Muscle of back (tissue), 11 donors: ENCODE data around the gene CHD2. TPM values are rescaled to one million over a fixed set of nuclear protein-coding genes. Genes with fewer than 3 reads are reported as not detected.
"Not testable (repeated sequence)": the region's sequence is repeated elsewhere in the genome, so short reads cannot be mapped to it uniquely, and the experiment has no call there.

ENCODE experiments used
- DNase-seq, 3 donors: peaks; one replicate each; pipeline versions ENCODE4 v3.0.0 to v3.0.0-alpha.2; 2013
- polyA plus RNA-seq, 10 donors: library from polyadenylated mRNA; unstranded; fragments of 120-200 nt; gene quantifications; one replicate each; pipeline ENCODE4 v1.2.1, GENCODE V29; 2013; ENCODE audit not compliant: insufficient read length in 10 of 10

CHD2 gene
- polyA plus RNA-seq, 10 donors: 46.2 to 78.9 (median 61.4) TPM

DNA sequence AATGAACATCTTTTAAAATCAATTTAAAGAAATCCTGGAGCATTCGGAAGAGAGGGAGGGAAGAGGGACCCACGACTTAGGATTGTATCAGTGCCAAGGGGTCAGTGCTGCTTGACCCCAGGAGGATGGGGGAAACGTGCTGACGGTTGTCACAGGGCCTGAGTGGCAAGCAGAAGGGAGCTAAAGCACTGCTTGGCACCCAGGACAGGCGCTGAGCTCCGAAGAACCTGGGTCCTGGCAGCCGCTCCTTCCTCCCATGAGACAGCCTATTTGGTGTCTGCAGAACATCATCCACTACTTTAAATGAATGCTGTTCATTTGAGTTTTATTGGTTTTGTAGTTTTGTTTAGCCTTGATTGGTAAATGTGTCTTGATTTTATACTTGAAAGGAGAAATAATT is 134.4 kb downstream of the CHD2 start:
- no peak for DNase-seq

DNA sequence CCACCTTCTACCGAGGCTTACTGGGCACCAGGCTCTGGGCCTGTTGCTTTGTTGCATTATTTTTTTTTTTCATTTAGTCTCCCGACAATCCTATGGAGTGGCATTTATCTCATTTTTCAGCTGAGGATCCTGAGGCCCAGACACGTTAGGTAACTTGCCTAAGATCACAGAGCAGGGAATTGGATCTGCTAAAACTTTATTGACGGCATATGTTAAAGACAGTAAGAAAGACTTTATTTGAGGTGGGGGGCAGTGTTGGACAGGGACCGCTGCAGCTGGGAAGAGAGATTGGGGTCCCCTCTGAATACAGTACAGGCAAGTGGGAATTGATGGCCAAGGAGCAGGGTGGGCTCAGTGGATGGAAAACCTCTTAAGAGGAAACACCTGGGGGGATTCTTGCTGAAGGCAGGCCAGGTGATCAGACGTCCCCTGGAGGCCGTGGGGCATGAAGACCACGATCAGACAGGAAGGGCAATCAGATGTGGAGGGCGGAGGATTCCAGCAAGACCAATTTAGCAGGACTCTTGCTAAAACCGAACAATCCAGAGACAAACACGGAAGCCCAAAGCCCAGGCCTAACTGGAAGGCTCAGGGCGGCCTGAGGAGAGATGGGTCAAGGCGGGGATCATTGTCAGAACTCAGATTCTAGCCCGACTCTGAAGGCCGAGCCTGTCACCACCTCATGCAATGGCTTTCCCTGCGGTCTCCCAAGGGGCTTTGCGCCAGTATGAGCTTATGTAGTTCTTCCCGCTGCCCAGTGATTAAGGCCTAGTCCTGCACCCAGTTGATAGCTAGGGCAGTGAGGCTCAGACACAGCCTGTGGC is 135.2 kb downstream of the CHD2 start:
- no peak for DNase-seq

DNA sequence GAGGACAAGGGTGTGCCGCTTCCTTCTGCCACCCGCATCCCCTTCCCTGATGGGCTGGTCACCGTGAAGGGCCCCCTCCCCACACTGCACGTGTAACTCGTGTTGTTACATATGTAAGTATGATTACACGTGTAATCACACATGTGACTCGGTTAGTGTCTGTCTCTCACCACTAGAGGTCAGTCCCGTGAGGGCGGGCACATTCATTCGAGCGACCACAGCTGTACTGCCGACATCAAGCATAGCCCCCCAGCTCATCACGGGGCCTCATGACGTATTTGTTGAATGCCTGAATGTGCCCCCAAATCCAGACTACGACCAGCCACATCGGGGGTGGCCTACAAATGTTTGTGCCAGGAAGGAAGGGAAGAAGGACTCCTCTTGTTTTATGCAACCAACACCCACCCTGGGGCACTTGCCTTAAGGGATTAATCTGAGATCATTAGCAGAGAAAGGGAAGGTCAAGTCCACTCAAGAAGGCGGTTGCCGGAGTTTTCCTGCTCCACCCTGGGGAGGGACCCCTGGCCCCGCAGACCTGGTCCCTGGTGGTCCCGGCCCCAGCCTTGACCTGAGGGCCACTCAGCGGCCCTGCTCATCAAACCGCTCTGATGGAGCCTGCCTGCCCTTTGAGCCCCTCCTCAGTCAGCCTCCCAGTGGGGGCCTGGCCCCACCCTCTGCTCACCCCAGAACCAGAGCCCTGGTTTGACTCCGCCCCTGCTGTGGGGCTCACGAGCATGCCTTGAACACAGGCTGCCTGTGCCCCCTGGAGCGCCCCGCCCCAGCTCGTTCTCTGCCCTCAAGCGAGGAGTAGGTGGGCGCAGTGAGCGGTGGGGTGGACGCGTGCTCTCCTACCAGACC is 136.1 kb downstream of the CHD2 start:
- peak in 1 of 3 donors; percentile 61 for DNase-seq

DNA sequence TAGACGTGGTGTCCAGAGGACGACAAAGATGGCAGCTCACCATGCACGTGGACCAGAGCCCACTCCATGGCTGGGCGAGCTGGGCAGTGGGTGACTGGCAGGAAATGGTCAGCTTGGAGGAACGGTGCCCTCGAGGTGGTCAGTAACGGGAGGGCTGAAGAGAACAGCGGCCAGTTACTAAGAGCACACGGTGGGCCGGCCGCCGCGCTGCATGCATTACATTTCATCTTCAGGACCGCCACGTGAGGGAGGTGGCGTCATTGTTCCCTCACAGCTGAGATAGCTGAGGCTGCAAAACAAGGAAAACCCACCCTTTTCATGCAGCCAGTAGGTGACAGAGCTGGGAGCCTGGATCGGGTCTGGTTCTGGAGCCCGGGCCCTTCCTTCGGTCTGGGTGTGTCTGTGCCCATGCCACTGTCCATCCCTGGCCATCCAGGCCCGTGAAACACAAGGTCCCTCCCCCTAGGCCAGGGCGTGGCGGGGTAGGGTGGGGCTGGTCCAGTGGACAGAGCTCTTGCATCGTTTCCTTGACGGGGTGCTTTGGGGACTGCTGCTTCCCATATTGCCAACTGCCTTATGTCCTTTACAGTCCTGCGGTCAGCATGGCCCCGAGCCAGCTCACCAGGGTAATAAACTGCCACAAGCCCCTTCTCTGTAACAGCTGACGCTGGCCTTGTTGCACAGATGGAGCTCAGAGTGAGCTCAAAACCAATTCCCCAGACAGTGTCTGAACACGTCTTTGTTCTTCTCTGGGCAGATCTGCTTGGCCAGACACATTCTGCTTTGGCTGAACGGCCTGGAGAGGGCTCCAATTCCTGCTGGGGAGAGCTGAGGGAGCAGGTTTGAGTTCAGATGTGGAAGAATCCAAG is 137.1 kb downstream of the CHD2 start:
- peak; percentile 79 to 94 (median 84) for DNase-seq

DNA sequence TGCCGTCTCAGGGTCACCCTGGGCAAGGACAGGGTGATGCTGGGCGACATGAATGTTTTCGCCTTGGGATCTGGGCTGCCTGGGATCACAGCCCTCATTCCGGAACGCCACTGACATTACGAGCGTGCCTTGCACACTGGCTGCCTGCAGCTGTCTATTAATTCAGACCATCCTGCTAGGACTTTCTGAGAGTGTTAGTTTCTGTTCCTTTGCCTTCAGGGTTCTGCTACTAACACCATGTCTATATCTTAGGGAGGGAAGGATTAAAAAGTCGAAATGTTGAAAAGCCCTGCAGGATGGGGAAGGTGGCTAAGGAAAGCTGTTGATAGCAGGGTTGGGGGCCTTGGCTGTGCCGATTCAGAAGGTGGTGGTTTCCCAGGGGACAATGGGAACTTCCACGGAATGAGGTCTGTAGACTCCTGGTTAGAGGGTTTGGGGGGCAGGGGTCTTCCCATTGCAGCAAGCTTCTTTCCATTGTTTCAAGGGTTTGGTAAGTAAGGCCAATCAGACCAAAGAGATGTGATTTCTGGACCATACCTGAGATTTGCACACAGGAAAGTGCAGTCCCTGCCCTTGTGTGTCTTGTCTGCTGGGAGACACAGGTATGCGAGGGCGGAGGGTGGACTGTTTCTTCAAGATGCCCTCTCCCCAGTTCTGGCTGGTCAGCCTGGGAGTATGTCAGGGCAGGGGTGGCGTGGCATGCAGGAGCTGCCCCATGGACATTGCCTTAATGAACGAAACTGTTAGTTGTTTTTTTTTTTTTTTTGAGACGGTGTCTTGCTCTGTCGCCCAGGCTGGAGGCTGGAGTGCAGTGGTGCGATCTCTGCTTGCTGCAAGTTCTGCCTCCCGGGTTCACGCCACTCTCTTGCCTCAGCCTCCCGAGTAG is 137.9 kb downstream of the CHD2 start:
- no peak for DNase-seq

DNA sequence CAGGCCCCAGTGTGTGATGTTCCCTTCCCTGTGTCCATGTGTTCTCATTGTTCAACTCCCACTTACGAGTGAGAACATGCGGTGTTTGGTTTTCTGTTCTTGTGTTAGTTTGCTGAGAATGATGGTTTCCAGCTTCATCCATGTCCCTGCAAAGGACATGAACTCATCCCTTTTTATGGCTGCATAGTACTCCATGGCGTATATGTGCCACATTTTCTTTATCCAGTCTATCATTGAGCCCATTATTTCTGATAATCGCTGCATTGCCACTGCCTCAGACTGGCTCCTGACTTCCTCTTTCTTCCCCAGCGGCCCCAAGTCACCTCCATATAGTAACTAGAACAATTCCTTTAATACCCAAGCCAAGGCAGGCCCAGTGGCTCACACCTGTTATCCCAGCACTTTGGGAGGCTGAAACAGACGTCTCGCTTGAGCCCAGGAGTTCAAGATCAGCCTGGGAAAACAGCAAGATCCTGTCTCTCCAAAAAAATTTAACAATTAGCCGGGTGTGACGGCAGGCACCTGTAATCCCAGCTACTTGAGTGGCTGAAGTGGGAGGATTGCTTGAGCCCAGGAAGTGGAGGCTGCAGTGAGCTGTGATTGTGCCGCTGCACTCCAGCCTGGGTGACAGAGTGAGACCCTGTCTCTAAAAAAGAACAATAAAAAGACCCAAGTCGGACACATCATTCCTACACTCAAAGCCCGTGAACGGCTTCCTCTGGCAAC is 139.6 kb downstream of the CHD2 start:
- not testable (repeated sequence) for DNase-seq

DNA sequence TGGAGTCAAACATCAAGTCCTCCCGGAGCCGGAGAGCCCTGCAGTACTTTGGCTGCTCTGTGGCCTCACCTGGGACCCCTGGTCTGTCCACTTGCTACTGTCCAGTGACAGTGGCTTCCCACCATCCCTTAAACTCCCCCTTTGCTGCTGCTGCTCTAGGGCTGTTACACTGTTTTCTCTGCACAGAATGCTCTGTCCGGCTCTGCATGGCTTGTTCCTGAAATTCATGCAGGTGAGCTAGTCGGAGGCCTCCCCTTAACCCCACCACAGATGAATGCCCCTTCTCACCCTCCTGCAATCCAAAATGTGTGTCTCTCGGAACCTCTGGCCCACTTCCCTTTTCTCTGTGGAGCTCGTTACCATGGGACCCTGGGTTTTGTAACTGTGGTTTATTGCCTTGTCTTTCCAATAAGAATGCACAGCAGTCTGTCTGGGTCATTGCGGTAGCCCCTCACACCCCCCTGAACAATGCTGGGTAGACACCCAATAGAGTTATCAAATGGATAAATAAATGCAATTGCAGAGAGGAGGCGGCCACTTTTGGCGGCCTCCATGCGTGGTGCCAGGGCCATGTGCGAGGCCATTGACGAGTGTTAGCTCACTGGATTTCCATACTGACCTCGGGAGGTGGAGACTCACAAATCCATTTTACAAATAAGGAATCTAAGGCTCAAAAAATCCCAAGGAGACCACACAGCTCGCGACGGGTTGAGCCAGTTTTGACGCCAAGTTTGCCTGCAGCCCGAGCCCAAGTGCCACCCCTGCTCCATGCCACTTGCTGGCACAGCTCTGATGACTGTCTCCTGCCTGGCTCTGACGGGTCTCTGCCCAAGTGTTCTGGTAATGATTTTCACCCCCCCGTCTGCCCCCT is 140.4 kb downstream of the CHD2 start:
- no peak for DNase-seq

DNA sequence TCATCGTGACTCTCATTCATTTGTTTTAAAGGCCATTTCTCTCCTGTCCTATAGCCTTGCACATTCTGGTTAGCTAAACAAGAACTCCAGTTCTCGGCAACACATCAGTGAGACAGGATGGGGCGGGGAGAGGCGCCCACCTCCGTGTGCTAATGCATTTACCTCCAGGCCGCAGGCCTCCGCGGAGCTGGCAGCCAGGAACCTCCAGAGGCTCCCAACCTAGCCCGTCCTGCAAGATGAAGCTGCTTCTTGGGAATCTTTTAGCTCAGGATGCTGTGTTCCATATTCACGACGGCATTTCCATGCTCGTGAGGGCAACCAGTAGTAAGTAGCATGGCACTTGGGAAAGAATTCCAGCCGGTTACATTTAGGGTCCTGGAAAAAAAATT is 141.0 kb downstream of the CHD2 start:
- no peak for DNase-seq

DNA sequence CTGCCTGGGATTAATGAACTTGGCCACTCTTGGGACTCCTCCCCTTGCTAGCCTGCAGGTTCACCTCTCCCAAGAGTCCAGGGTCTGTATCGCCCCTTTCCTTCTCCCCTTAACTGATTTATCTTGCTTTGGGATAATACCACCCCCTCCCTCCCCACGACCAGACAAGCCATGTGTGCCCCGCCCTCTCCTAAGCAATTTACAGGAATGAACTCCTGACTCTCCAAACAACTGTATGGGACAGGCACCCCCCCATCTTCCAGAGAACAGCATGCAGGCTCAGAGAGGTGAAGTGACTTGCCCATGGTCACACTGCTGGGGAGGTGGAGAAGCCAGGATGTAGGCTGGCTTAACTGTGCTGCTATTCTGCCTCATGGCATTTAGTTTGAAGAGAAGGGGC is 142.1 kb downstream of the CHD2 start:
- no peak for DNase-seq

DNA sequence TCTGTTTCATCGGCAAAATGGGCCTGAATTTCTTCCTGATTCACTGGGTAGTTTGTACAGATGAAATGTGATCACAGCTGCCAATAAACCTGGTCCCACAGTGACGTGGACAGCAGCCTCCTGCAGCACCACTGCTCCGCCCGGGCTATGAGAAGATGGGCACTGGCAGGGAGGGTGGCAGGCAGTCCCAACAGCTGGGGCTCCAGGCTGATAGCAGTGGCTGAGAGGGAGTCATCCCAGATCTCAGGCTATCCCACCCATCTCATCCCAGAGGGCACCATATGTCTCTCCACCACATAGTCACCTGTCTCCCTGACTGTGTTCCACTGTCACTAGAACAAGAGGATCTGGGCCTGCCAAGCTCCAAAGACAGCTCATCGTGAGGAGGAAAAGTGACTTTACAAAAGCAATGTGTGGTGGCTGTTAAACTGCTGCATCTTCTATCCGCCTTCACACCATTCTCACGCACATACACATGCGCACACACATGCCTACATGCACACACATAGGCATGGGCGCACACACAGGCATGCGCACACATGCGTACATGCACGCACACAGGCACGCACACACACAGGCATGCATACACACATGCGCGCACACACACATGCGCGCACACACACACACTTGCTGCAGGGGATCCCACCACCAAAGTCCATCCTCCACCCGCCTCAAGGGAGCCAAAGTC is 142.7 kb downstream of the CHD2 start:
- DNase-seq: no peak

DNA sequence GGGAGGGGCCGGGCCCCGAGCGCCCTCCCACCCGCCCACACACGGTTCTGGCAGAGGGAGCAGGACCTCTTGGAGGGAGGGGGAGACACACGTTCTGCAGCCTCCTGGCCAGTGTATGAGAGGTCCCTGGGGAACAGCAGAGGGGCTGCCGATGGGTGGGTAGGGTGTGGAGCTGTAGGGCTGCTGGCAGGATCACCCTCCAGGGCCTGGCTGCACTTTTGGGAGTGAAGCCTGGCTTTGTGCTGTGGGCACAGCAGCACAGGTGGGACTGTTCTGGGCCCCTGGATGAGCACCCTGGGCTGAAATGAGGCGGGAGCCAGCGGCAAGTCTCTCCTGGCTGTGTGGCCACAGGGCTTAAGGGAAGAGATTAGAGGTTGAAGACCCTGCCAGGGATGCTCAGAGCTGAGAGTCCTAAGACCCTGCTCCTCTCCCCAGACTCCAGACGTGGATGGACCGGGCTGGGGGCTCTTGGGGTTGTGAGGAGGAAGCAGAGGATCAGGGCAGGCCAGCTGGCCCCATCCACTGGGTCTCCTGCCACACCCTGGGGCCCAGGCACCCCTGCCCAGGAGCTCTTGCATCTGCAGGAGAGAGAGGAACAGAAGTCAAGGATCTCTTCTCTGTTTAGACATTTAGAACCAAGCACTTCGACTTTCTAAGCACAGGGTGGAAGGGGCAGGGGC is 143.6 kb downstream of the CHD2 start:
- no peak for DNase-seq

DNA sequence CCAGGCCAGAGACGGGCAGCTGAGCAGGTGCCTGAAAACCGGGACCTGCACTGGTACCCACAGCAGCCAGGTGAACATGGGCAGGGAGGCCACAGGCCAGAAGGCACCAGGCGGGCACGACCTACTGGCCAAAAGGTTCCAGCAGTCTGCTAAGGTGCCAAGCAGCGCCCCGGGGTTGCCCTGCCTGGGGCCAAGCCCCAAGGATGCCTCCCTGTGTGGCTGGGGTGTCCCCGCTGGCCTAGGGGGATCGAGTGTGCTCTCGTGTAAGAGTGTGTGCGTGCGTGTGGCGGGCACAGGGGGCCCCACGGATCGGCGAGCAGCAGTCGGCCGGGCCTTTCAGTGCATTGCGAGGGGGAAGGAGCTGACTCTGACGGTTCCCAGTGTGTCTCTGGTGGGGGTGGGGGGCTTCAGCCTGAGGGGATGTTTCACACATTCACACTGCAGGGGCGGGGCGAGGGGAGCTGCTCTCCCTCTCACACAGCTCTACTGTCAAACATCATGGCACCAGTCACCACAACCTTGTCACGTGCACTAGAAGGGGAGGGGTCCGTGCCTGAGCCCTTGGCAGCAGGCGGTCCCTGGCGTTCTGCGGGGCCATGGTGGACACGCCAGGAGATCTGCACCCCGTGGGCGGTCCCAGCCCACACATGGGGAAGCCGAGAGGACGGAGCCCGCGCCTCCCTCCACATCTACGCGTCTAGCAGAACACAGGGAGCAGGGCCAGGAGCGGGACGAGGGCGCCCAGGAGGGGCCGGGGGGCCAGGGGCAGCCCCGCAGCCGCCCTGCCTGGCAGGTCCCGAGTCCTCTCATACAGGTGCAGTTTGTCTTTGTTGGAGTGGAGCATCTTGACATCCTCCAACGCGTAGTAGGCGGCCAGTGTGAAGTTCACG is 144.4 kb downstream of the CHD2 start:
- DNase-seq: no peak

DNA sequence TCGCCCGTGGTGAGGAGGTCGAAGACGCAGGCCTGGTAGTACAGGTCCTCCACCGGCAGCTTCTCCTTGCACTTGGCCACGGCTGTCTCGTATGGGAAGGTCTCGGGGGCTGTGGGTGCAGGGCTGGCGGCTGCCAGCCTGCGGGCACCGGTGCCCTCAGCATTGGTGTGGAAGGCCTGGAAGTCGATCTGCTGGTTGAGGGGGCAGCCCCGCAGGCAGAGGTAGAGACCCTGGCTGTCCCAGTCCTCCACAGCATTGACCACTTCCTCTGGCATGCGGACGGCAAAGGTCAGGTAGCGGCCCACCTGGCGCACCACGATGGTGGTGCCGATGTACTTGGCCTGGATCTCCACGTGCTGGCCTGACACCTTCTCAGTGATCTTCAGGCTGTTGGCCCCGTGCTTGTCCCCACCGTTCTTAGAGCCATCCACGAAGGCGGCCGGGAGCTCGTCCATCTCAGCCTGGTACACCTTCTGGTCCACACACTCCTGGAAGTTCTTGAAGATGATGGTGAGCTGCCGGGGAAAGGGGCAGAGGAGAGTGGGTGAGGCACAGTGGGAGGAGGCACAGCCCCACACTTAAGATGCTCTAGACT is 145.2 kb downstream of the CHD2 start:
- no peak for DNase-seq

DNA sequence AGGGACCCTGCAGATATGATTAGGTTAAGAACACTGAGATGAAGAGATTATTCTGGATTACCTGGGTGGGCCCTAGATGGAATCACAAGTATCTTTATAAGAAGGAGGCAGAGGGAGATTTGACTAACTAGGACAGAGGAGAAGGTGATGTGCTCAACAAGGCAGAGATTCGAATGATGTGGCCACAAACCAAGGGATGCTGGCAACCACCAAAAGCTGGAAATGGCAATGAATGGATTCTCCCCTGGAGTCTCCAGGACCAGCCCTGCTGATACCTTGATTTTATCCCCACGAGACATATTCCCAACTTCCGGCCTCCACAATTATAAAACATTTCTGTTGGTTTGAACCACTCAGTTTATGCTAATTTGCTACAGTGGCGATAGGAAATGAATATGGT is 146.0 kb downstream of the CHD2 start:
- DNase-seq: no peak

DNA sequence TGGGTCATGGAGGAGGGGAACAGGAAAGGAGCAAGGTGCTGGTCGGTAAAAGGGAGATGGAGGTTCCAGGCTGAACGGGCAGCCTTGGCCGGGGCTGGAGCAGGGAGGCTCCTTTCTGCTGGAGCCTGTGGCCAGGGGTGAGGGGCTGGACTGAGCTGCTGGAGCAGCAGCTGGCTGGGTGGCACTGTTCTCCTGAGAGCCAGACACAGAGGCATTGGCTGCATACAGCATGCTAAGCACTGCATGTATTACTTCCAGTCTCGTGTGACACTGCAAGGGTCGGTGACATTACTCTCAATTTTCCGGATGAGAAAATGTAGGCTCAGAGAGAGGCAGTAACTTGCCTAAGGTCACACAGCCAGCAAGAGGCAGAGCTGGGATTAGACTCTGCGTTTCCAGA is 146.6 kb downstream of the CHD2 start:
- DNase-seq: no peak

DNA sequence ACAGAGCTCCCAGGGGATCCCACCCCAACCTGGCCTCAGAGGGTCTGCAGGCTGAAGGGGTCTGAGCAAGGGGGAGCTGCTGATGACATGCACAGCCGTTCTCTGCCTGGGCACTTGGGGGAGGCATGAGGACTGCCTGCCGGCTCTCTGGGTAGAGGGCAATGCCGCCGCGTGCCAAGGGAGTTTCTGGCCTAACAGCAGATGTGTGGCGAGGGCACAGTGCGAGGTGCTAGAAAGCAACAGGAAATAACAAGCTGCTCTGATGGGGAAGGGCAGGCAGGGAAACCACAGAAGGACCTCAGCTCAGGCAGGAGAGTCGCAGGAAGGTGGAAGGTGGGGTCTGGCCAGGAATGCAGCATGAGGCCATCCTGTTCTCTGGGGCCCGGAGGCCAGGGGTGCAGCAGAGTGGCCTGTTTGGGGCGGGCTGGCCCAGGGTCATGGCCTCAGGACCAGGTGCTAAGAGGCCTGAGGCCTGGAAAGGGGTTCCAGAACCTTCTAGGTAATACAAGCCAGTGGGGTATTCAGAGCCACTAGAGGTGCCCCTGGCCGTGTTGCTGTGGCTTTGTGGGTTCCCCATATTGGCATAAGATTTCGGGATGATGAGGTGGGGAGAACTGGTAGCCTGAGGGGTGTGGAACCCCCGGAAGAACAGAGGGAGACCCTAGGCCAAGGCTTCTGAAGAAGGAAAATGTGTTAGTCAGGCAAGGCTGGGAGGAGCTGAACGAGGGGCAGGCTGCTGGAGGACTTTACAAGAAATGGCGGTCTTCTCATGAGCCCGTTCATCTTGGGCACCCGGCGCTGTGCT is 147.7 kb downstream of the CHD2 start:
- DNase-seq: no peak
